Ecto neural progenitor cell (in vitro differentiated cells): ENCODE measurements around the gene DNER.

Experiments used
- DNase-seq: peaks from one replicate; pipeline ENCODE4 v3.0.0-alpha.2; 2018; ENCODE audit warnings: low spot score

DNER gene

DNA sequence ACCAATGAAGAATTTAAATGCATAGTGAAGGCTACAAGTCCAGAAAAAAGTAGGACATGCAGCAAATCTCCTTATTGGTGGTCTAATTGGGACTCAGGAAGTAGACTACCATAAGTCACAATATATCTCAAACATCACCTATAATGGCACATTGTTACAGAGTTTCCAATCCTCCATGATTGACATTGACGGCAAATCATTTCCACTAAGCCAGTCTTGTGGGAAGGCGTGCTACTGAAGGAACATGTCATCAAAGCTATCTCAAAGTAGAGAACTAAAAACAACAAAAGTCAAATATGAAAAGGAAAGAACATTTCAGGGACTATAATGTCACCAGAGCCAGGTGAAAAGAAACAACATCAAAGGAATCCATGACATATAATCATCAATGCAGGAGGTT is 276.9 kb downstream of the DNER start:
- DNase-seq: no peak

GRCh38 chr2:229434187-229434586 is 280.2 kb downstream of the DNER start:
- no peak for DNase-seq

GRCh38 chr2:229433351-229433750 is 281.0 kb downstream of the DNER start:
- no peak for DNase-seq

- DNase-seq: no peak
Measured at GRCh38 chr2:229431327-229431954, 282.9 kb downstream of the DNER start.

DNA sequence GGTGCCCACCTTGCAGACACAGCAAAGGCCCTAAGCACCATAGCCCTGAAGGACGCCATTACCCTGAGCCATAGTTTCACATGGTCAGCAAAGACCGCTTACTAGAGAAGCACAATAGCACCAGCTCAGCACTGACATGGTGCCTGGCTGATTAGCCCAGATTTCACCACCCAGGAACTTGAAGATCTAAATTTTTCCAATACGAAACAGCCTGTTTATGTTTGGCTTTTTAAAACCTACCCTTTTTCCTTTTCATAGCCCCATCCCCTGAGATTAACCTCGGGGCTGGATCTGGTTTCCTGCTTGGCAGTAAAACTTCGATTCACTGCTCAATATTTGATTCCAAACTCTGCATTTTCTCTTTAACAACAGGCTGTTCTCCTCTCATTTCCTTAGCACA is 284.8 kb downstream of the DNER start:
- no peak for DNase-seq

- DNase-seq: no peak
Measured at GRCh38 chr2:229426464-229426863, 287.9 kb downstream of the DNER start.

DNA sequence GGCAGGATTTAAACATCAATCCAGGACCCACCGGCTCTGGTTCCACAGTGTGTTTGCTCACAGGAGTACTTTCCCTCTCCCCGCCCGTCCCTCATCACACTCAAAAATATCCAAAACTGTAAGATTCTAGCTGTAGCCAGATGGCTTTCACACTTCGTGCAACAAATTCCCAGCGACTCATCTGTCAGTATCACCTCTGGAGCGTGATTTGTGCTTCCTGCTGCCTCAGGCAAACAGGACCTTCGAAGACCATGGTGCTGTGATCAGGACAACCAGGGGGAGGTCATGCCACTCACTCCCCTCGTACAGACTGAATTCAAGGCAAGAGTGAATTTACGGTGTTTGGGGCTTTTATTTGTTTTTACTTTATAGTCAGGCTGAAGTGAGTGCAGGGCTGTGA is 288.8 kb downstream of the DNER start:
- no peak for DNase-seq

GRCh38 chr2:229422063-229422462 is 292.3 kb downstream of the DNER start:
- no peak for DNase-seq

DNA sequence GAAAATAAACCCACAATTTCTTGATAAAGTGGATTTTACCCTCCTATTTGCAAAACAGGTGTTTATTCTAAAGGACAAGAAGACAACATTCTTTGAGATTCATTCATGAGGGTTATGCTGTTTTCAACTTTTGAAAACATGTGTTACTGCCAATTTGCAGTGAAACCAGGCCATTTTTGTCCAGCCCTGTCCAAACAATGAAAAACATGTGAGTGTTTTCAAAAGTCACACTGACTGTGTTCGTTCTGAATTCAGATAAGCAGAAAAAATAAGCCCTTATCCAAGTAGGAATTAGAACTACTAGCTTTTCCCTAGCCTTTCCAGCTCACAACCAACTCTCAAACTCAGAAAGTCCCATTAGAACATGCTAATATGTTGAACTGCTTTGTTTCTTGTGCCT is 295.2 kb downstream of the DNER start:
- no peak for DNase-seq

DNA sequence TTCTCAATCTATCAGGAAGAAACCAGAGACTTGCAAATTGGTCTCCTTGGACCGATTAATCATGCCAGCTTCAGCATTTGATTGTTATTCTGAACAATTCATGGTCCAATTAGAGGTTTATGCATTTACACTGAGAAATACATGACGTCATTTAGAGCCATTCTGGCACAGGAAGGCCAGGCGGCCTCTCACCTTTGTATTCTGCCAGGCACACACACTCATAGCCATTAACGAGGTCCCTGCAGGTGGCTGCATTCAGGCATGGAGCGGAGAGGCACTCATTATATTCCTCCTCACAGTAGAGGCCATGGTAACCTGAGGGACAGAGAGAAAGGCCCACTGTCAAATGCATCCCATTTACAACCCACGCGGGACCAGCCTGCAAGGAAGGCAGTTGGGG is 296.4 kb downstream of the DNER start:
- DNase-seq: no peak

- DNase-seq: no peak
Measured at GRCh38 chr2:229417176-229417575, 297.2 kb downstream of the DNER start.

GRCh38 chr2:229416116-229416694 is 298.1 kb downstream of the DNER start:
- no peak for DNase-seq

DNA sequence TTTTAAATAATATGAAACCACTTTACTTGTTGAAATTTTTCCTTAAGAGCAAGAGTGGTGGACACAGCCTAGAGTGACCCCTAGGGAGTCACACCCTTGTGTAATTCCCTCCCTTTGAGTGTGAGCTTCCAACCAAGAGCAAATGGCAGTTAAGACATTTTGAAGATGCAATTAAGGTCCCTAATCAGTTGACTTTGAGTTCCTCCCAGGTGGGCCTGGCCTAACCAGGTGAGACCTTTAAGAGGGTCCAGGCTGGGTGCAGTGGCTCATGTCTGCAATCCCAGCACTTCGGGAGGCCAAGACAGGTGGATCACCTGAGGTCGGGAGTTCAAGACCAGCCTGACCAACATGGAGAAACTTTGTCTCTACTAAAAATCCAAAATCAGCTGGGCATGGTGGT is 299.7 kb downstream of the DNER start:
- DNase-seq: no peak

GRCh38 chr2:229412686-229413085 is 301.7 kb downstream of the DNER start:
- no peak for DNase-seq

- DNase-seq: no peak
Measured at GRCh38 chr2:229410946-229411345, 303.4 kb downstream of the DNER start.

DNA sequence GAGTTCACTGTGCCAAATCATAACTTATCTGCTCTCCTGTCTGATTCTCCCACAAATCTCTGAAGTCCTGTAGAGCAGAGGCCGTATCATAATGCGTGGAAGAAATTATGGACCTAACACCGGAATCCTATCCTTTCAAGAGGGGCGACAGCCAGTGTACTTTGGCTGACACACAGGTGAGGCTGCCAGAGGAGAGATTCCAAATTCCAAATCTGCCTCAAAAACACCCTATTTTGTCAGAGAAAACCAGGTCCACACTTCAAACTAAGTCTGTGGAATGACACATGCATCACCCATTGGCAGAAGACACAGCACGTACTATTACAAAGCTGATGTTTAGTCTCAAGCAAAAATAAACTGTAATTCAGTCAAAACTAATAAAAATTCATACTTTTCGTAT is 304.1 kb downstream of the DNER start:
- no peak for DNase-seq

DNA sequence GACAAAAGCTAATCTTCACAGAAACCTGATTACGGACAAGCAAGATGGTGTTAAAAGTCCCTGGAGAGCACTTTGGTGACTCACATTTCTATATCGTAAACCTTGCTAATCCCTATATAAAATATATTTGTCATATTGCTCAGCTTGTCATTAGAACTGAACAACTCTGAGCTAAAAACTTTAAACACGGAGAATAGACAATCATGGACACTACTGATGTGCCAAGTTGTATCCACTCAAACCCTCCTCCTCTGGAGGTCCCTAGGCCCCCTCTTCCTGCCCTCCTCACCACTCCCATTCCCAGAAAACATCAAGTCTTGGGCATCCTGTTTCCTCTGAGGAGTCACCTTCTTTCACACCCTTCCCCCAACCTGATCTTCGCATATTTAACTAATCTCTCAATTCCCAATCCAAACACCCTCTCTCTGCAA is 304.6 kb downstream of the DNER start:
- no peak for DNase-seq

GRCh38 chr2:229408962-229409361 is 305.4 kb downstream of the DNER start:
- no peak for DNase-seq

GRCh38 chr2:229408356-229408755 is 306.0 kb downstream of the DNER start:
- no peak for DNase-seq

GRCh38 chr2:229407170-229407569 is 307.2 kb downstream of the DNER start:
- no peak for DNase-seq

DNA sequence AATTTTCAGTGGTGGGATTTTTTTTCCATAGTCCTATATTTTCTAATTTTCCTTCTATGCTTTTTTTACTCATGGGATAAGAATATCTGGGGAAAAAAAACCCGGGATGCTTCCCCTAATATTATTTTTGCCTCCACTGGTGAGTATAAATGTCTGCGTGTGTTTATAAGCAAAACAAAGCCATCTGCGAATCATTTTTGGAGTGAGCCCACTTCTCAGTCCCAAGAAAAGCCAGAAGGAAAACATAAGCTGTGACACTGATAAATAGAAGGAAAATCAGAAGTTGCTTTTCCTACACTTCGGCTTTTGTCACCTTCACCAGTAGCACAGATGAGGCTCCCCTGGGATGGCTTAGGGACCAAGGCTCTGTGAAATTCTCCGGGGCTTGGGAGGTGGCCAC is 308.6 kb downstream of the DNER start:
- no peak for DNase-seq

DNA sequence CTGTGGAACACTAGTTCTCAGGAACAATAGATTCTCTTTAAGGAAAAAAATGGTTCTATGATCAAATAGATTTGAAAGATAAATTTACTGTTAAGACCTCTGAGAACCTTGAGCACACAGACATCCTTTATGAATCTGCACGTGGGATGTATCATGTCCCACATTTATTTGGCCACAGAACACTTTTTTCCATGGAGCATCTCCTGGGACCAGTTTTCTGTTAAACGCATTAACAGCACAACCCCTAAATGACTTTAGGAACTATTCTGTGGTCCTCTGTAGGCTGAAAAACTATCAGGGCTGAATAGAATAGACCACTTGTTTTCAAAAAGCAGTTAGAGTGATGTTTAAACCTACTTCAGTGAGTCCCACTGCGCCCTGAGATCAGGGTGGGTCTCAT is 311.1 kb downstream of the DNER start:
- no peak for DNase-seq

GRCh38 chr2:229401171-229401865 is 313.0 kb downstream of the DNER start:
- DNase-seq: no peak

DNA sequence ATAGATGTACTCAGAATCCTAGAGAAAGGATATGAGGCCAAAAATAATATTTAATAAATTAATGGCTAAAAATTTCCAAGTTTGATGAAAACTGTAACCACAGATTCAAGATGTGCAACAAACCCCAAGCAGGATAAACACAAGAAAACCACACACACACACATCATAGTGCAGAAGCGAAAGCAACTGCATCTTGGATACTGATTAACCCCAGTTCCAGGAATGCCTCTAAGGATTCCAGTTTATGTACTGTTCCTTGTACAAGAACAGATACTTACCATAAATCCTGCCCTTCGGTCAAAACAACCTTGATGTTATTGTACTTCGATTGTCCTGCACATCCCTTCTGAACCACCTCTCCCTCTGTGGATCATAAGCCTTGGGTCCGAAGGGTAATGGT is 320.4 kb downstream of the DNER start:
- no peak for DNase-seq
